SW480 (cell line): Measurements from ENCODE around the gene GLYR1.
A peak's percentile ranks its signal among the peaks of the same experiment; 100 is the strongest.

Source experiments
- DNase-seq: peaks from one replicate; pipeline ENCODE4 v3.0.0-alpha.2; 2016; ENCODE audit warnings: low spot score

GLYR1 gene

DNA sequence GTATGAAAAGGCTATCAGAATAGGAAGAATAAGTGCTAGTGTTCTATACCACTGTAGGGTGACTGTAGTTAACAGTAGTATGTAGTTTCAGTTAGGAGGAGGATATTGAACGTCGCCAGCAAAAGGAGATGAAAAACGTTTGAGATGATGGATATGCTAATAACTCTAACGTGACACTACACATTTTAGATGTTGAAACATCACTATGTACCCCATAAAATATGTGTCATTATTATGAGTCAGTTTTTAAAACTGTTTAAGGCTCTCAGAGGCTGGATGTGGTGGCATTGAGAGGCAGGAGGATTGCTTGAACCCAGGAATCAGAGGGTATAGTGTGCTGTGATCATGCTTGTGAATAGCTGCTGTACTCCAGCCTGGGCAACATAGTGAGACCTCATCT lies 32.0 kb upstream of the GLYR1 start:
- no peak for DNase-seq

DNA sequence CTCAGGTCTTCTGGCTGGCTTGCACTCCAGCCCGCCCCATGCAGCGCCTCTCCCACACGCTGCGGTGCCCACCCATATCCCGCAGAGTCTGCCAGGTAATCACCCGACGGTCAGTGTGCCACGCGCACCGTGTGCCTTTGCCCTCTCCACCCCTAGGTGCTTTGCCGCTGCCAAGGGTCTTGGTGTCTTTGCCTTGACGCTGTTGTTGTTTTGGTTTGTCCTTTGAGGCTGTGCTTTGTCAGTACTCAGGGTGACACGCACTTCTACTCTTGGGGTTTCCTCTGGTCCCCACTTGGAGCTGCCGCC lies 30.2 kb upstream of the GLYR1 start:
- no peak for DNase-seq

DNA sequence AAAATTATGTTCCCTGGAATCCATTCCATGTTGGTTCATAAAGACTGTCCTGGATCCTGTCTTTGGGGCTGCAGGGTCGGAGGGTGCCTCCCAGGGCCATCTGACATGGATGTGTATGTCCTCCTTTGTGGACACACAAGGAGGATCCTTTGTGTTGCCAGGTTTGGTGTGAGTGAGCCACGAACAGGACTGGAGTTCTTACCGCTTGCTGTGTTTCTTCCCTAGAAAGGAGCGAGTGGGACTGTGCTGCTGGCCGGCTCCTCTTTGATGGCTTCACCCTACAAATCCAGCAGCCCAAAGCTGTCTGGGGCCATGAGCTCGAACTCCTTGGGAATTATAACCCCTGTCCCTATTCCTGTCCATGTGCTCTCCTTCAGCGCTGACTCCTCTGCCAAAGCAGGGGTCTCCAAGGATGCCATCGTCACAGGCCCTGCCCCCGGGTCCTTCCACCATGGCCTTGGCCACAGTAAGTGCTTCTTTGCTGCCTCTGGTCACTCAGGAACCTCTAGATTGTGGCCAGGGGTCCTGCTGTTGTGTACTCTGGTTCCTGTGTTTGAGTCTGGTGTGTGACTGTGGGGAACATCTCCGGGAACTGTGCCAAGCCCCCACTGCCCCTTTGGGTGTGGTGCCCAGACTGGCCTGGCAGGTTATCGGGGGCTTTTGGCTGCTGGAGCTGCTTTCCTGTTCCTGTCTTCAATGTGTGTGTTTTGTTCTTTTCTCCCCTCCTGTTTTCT lies 29.7 kb upstream of the GLYR1 start:
- no peak for DNase-seq

DNA sequence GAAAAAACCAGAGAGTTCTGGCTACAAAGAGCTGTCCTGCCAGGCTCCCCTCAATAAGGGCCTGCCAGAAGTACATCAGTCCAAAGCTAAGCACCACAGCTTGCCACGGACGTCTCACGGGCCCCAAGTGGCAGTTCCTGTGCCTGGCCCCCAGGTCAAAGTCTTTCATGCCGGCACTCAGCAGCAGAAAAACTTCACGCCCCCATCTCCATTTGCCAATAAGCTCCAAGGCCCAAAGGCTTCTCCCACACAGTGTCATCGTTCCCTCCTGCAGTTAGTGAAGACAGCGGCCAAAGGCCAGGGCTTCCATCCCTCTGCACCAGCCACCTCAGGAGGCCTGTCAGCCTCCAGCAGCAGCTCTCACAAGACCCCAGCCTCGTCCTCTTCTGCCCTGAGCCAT lies 27.6 kb upstream of the GLYR1 start:
- no peak for DNase-seq

DNA sequence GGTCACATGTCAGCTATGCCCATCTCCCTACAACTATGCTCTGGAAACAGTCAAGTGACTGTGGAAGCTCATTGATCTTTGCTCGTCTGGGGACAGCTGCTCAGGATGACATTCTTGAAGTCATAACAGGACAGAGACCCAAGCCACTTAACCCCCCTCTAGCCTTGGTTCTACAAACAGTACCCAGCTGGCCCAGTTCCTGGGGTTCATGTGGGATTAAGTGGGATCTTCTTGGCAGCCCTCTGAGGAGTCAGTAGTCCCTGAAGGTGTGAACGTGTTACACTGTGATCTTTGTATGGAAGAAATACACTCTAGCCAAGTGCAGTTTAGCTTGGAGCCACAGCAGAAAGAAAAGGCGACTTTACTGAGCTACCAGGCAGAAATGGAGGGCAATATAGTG lies 26.0 kb upstream of the GLYR1 start:
- no peak for DNase-seq

DNA sequence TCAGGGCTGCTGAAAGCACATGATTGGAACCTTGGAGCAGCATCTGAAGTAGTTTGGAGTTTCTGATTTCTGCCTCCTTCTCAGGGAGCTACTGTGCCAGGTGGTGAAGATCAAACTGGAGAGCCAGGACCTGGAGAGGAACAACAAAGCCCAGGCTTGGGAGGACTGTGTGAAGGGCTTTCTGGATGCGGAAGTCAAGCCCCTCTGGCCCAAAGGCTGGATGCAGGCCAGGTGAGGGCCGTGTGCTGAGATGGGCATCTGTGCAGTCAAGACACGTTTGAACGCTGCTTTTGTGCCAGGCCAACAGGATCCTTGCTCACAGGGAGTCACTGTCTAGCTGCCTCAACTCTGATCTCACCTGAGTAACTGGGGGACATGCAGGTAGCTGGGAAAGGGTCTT lies 24.0 kb upstream of the GLYR1 start:
- DNase-seq, result no peak

DNA sequence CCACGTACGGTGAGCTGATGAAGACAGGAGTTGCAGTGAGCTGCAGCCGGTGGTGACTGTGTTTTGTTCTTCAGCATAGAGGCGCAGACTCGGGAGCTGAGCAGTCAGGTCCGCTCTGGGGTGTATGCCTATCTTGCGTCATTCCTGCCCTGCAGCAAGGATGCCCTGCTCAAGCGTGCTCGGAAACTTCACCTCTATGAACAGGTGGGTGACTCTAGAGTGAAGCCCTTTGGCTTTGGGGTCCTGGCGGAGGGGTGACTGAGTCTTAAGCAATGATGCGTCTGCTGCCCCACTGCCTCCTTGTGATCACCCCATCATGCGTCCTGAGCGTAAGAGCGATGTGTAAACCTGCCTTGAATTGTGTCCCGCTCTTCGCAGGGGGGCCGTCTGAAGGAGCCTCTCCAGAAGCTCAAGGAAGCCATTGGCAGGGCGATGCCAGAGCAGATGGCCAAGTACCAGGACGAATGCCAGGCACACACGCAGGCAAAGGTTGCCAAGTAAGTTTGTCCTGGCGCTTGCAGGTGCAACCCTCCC lies 23.1 kb upstream of the GLYR1 start:
- no peak for DNase-seq

DNA sequence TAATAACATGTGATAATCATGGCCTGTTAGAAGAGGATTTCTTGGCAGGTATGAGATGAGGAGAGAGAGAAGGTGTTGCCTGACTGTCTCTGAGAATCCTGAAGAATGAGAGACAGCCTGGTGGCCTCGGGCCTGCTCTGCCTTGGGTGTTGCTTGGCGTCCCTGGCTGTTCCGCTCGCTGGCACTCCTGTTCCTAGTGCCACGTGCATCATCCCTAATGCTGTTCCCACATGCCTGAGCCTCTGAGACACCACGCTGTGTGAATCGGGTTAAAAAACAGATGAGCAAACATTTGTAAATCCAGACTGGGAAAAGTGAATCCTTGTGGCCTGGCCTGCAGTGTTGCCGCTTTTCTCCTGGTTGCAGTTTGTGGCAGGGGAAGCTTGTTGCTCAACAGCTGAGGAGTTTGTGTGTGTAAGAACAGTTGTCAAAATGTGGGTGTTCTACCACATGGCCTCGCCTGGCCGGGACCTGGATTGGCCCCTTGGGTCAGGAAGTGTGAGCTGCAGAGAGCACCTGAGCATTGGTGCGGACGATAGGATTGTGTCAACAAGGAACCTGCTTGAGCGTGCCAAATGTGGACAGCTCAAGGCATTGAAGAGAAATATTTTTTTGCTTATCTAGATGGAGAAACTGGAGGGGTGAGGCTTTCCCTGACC lies 22.2 kb upstream of the GLYR1 start:
- no peak for DNase-seq

DNA sequence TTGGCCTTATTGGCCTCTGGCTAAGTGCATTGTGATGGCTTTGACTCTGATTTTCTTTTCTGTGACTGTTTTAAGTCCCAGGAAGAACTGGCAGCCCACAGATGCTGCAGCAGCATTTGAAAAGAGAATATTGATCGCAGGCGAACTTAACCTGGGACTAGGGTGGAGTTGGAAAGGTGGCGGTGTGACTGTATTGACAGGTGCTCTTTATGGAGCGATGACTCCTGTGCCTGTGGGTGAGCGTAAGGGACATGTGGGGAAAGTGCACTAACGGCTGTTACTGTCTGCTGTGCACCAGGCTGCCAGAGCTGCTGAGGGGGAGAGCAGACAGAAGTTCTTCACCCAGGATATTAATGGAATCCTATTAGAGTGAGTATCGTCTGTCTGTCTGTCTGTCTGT lies 21.4 kb upstream of the GLYR1 start:
- no peak for DNase-seq

DNA sequence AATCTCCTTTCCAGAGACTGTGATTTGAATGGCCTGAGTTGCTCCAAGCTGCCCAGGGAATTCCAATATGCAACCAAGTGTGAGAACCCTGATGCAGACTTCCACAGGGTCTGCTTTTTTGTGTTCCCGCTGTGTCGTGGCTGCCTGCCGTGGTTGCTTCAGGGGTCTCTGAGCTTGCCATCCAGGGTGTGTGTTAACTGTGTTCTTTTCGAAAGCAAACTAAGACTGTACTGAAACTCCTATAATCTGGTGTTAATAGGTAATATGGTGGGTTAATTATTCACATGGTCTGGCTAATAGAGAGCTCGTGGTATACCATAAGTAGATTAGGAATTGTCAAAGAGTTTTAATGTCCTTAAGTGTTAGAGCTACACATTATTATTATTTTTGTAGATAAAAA lies 20.9 kb upstream of the GLYR1 start:
- no peak for DNase-seq

DNA sequence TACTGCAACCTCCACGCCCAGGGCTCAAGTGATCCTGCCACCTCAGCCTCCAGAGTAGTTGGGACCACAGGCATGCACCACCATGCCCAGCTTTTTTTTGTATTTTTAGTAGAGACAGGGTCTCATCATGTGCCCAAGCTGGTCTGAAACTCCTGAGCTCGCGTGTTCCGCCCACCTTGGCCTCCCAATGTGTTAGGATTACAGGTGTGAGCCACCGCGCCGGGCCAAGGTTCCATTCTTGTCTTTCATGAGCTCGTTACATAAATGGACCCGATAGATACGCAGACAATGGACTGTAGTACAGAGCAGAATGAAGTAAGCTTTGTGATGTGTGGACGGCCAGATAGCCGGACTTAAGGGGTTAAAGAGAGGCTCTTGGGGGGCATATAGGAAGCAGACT lies 19.5 kb upstream of the GLYR1 start:
- no peak for DNase-seq

DNA sequence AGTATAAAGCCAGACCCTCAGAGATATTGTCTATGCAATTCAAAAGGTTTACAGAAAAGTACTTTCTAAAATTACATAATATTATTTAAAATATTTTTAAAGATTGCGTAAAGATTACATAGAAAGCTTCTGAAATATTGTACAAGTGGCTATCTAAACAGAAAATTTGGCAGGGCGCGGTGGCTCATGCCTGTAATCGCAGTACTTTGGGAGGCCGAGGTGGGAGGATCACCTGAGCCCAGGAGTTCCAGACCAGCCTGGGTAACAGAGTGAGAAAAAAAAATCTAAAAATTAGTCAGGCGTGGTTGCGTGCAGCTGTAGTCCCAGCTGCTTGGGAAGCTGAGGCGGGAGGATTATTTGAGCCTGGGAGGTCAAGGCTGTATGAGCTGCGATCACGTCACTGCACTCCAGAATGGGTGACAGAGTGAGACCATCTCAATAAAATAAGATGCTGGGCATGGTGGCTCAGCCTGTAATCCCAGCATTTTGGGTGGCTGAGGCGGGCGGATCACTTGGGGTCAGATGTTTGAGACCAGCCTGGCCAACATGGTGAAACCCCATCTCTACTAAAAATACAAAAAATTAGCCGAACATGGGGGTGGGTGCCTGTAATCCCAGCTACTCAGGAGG lies 18.3 kb upstream of the GLYR1 start:
- no peak for DNase-seq

DNA sequence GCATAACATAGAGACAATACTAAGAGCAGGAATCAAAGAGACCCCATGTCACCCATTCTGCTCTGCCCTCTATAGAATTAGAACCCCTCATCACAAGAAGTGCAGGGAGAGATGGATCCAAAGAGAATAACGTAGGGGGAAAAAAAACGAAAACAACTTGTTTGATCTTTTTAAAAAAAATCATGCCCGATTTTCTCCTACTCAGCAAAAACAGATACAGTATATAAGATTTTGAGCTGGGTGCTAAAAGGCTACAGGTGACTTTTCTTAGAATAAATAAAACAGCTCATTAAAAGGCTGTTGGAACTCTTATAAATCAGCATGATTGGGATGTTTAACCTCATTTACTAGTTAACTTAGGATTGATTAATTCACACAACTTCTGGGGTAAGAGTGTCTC lies 17.6 kb upstream of the GLYR1 start:
- no peak for DNase-seq

DNA sequence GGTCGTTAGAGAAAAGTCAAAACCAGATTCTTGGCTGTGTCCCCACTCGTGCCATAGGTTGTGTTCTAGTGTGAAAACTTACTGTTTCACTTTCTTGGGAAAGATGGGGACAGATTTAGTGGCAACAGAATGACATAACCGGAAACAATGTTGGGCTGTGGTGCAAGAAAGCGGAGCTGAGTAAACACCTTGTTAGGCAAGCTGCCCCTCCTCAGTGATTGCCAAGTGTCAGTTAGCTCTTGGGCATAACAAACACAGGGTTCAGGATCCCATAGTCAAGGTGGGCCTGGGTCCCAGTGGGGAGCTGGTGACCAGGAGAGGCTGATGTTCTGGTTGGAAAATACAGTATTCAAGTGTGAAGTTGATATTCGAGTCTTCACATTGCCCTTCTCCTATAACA lies 15.6 kb upstream of the GLYR1 start:
- DNase-seq, result no peak

DNA sequence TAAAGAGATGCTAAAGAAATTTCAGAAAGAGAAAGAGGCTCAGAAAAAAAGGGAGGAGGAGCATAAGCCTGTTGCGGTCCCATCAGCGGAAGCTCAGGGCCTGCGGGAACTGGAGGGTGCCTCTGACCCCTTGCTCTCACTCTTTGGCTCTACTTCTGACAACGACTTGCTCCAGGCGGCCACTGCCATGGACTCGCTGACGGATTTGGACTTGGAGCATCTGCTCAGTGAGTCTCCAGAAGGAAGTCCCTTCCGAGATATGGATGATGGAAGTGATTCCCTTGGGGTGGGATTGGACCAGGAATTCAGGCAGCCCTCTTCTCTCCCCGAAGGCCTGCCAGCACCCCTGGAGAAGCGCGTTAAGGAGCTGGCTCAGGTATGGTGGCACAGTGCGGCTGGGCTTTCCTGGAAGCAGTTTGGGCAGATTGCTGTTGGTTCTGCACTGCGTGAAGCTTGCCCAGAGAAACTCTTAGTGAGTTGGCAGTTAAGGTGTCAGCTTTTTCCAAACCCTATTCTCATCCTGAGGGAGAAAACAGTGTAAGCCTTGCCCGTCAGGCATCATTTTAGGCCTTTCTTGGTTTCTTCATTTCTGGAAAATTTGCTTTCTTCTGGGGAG lies 13.7 kb upstream of the GLYR1 start:
- no peak for DNase-seq

DNA sequence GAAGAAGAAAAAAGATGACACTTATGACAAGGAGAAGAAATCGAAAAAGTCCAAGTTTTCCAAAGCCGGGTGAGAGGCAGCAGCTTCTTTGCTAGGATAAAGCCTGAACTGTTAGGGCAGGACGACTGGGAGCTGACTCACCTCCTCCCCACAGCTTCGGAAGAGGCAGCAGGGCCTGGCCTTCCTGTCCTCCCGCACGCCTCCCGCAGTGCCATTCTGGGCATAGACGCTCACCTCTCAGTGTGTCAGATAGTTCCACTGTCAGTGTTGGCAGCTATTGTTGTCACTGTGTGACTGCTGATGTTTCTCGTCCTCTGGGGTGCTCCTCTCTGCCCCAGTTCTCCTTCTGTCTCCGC lies 12.8 kb upstream of the GLYR1 start:
- peak; percentile 45 for DNase-seq

DNA sequence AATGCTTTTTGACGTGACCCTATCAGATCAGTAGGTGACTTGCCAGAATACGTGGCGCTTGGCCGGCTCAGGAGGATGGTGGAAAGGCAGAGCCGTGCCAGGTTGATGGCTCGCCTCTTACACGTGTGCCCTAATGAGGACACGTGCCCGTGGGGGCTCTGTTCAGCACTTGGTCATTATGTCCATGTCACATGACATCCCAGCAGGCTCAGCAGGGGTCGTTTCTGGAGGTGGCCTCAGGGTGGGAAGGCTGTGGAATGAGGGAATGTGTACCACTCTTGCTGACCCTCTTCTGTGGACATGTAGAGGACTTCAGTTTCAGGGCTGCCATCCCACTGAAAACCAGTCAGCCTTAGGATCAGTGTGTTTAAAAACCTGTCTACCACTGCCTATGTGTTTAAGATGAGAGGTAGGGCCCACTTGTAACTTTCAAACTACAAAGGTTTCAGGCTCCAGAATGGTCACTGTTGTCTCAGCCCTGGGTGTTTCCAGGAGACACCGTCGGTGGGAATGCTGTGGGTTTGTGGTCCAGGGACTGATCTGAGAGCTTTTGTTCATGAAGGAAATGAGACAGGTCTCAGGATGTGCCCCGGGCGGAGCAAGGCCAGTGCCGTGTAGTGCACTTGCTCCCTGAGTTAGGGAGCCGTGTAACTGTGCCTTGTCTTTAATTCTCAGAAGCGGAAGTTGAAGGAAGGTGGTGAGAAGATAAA lies 12.3 kb upstream of the GLYR1 start:
- DNase-seq, result peak; percentile 58

DNA sequence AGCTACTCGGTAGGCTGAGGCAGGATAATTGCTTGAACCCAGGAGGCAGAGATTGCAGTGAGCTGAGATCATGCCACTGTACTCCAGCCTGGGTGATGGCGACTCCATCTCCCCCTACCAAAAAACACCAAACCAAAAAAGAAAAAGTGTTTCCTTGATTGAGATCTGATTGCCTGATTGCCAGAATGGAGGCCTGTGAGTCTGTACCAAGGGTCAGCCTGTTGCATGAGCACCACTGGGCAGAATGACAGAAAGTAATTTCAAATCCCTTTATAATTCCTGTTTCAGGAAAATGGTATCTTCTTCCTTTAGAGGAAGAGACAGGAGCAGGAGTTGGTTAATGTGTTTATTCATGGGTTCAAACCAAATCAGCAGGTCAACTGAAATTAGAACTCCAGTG lies 8.7 kb upstream of the GLYR1 start:
- no peak for DNase-seq

DNA sequence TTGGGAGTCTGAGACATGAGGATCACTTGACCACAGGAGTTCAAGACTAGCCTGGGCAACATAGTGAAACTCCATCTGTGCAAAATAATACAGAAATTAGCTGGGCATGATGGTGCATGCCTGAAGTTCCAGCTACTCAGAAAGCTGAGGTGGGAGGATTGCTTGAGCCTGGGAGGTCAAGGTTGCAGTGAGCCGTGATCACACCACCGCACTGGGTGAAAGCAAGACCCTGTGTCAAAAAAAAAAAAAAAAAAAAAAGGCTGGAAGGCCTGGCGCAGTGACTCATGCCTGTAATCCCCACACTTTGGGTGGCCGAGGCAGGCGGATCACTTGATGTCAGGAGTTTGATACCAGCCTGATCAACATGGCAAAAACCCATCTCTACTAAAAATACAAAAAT lies 8.3 kb upstream of the GLYR1 start:
- no peak for DNase-seq

DNA sequence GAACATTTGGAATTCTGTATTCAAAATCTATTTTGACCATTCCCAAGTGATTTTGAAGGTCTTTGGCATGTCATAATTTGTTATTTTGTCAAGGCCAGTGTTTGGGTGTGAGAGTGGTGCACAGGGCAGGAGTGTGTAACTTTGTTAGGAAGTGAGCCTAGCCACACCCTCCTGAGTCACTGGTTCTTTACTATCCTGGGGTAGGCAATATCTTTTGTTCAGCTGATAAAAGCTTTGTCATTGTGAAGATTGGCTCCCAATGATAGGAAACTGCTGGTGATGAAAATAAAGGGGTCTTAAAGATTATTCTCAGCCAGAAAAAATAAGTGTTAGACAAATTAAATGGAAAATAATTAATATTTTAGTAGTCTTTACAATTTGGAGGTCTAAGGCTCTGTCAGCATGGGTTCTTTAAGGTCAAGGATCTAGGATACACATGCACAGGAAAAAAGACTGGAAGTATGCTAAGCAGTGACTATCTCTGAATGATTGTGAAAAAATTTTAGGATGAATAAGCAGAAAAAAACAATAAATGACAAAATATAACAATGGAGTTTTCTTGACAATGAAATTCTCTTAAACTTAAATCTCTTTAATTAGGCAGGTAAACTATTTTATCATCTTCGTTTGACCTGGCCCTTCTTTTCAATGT lies 5.3 kb upstream of the GLYR1 start:
- peak; percentile 31 for DNase-seq

DNA sequence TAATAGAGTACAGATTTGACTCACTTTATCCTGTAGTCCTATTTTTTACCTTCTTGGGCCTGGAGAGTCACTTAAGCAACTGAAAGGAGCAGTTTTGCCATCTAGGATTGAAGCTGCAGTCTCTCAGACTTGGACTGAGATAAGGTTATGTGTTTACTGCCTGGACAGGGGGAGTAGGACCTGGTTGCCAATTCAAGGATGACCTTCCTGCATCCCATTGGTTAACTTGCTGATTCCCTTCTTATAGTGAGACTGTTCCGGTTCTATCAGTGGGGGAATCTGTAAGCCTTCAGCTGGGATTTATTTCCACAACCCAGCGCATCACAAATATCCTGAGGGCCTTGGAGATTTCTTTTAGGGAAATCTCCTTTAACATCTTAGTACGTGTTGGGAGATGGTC lies 3.1 kb upstream of the GLYR1 start:
- no peak for DNase-seq
